GM20000 (cell line): ENCODE results near the gene FOXK1.

Experiments used
- DNase-seq: peaks from one replicate; pipeline ENCODE4 v3.0.0; 2012; ENCODE audit warnings: low spot score
- CTCF ChIP-seq: IDR thresholded peaks from 2 replicates; pipeline ENCODE4 v1.5.1; 2012; ENCODE audit warnings: mild to moderate bottlenecking, control low read depth; ENCODE audit errors: extremely low read depth, missing control alignments

The FOXK1 gene

GRCh38 chr7:4657640-4658417 lies 24.3 kb upstream of the FOXK1 start:
- DNase-seq, result no peak
- TF ChIP-seq CTCF, result no peak

- DNase-seq, result no peak
- TF ChIP-seq CTCF, result no peak
Observed at GRCh38 chr7:4659551-4660286, 22.4 kb upstream of the FOXK1 start.

- no peak for TF ChIP-seq CTCF
- DNase-seq, result no peak
Observed at GRCh38 chr7:4661871-4662270, 20.2 kb upstream of the FOXK1 start.

- no peak for DNase-seq
- no peak for TF ChIP-seq CTCF
Observed at GRCh38 chr7:4663239-4664018, 18.7 kb upstream of the FOXK1 start.

GRCh38 chr7:4665661-4666060 lies 16.4 kb upstream of the FOXK1 start:
- no peak for DNase-seq
- TF ChIP-seq CTCF, result no peak

GRCh38 chr7:4667776-4668509 lies 14.2 kb upstream of the FOXK1 start:
- TF ChIP-seq CTCF, result no peak
- DNase-seq, result no peak

- TF ChIP-seq CTCF, result no peak
- no peak for DNase-seq
Observed at GRCh38 chr7:4668510-4668847, 13.6 kb upstream of the FOXK1 start.
